Activated naive CD8-positive, alpha-beta T cell treated with anti-CD3 and anti-CD28 coated beads, Interleukin-2, amount 50 U/mL, for 16 hours (primary cell): ENCODE results near the gene BMI1.

ENCODE experiments used
- DNase-seq: peaks from one replicate; pipeline ENCODE4 v3.0.0-alpha.2; 2020; ENCODE audit warnings: low read depth, low spot score

The BMI1 gene

DNA sequence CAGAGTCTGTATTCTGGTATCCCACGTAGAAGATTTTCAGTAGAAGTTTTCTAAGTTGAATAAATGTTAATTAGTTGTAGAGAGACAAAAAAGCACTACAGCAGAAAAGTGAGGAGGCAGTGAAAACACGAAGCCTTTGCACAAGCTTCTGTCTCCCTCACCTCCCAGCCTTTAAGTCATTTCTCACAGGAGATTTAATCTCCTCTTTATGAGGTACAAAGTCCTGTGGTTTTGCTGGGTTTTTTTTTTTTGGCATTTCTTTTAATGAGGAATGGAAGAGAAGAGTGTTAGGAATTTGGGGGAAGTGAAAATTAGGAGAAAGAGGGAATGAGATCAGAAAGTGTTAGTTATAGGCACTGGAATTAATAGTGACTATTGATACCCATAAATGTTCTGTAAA is 45.9 kb downstream of the BMI1 start:
- DNase-seq: no peak

GRCh38 chr10:22367471-22367870 is 46.6 kb downstream of the BMI1 start:
- DNase-seq: no peak

DNA sequence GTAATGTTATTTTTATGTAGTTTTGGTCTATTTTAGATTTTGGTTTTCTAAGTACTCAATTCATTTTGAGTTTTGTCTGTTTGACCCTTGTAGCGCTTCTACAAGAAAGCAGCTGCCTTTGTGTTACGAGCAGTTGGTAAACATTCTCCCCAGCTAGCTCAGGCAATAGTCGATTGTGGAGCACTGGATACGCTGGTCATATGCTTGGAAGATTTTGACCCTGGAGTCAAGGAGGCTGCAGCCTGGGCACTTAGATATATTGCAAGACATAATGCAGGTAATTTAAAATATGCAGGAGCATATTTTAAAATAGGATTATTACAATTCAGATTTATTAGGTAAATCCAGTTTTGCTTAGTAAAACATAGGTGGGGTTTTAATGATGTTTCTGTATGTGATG is 47.5 kb downstream of the BMI1 start:
- DNase-seq: no peak

GRCh38 chr10:22368981-22369380 is 48.1 kb downstream of the BMI1 start:
- DNase-seq: no peak

DNA sequence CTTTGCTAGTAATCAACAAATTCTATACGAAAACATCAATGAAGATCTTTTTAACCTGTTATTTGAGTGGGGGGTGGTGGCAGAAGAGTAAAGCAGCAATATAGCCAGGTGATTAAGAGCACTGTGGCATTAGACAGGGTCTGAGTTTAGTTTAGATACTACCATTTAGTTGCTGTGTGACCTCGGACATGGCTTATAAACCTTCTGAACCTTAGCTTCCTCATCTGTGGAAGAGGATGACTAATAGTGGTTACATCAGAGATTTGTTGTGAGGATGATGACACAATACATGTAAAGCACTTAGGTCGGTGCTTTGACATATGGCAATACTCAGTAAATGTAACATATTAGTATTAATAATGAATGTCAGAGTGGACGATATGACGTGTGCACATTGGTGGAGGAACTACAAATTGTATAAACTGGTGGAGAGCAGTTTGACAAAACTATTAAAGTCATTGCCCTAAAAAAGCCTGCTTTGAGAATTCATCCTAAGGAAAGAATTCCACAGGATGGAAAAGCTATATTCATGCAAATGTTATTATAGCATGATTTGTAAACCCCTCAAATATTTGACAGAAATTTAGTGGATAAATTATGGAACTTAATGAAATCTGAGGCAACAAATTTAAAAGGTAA is 48.7 kb downstream of the BMI1 start:
- no peak for DNase-seq

DNA sequence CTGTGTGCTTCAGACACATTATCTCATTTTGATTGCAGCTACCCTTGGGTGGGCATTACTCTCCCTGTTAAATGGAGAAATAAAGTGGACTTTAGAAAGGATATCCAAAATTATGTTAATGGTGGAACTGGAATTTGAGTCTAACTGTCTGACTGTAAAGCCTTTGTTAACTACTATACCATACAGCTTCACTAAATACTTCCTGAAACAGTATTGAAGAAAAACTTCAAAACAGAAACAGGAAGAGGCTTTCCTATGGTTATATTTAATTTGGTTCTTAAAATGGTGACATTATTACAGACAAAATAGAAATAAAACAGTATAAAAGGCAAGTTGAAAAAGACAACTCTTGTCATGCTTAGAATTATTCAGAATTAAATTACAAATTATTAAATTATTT is 49.4 kb downstream of the BMI1 start:
- no peak for DNase-seq

GRCh38 chr10:22372298-22372697 is 51.4 kb downstream of the BMI1 start:
- DNase-seq: no peak

DNA sequence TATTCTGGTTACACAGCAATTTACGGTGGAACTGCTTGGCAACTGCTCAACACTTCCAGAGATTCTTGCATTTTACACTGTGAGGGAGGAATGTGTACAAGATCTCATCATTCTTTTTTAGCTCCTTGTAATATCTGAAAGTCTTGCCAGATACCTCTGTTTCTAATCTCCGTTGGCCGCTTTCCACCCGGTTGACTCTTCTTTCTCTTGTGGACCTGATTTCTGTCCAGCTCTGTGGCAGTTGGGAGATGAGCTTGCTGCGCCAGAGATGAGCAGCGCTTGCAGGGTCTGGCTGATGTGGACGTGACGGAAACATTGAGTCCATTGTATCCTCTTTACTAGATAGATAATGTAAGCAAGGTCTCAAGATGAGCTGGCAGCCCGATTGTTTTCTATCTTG is 52.0 kb downstream of the BMI1 start:
- DNase-seq: no peak

- no peak for DNase-seq
These were observed 53.7 kb downstream of the BMI1 start for GRCh38 chr10:22374489-22375126.

GRCh38 chr10:22379059-22379458 is 58.2 kb downstream of the BMI1 start:
- peak; percentile 7 for DNase-seq
